ENCODE measurements around the gene B9D1. TPM values are rescaled to one million over a fixed set of nuclear protein-coding genes. Genes with fewer than 3 reads are reported as not detected.

The B9D1 gene
- total RNA-seq, 3 donors from 2014 or later: 14.4 to 29.2 (median 28.4) TPM

DNA sequence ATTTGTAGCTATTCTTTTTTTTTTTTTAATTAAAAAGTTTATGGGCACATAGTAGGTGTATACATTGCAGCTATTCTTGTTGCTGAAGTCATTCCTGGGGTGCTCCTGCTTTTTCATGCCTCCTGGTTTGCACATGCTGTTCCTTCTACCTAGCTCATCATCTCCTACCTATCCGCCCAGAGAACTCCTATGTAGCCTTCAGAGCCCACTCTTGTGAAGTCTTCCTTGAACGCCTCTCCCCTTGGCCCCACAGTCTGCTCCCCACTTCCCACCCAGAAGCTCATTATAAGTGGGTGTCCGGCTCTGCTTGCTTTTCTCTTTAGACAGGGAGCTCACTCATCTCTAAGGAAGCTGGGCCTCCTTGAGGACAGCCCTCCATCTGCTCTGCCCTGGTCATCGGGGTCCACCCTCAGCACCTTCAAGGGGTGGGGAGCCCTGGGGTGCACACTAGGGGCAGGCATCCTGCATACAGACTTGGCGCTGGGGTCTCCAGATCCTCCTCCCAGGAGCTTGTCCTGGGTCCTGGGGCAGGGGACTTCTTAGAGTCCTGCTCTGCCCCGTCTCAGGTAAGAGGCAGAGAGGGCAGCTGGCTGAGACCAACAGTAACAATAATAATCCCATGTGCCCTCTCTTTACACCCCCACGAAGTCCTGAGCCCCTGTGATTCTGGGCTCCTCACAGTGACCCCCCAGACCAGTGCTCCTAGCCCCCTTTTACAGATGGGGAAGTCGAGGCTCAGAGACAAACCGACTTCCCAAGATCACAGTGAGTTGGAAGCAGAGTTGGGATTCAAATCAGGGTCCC lies 3.5 kb upstream of the B9D1 start:
- H3K9me3 ChIP-seq: no peaks in the 10 kb centered on the region
- no peaks in the 10 kb centered on the region for H3K36me3 ChIP-seq
- no peak for DNase-seq (ENCODE audit: low spot score in 2 of 2)
- no peak for TF ChIP-seq POLR2AphosphoS5 (IDR thresholded peaks at IDR 0.05)
- no peak for TF ChIP-seq POLR2A (IDR thresholded peaks at IDR 0.05)
- TF ChIP-seq, protein P1, sequence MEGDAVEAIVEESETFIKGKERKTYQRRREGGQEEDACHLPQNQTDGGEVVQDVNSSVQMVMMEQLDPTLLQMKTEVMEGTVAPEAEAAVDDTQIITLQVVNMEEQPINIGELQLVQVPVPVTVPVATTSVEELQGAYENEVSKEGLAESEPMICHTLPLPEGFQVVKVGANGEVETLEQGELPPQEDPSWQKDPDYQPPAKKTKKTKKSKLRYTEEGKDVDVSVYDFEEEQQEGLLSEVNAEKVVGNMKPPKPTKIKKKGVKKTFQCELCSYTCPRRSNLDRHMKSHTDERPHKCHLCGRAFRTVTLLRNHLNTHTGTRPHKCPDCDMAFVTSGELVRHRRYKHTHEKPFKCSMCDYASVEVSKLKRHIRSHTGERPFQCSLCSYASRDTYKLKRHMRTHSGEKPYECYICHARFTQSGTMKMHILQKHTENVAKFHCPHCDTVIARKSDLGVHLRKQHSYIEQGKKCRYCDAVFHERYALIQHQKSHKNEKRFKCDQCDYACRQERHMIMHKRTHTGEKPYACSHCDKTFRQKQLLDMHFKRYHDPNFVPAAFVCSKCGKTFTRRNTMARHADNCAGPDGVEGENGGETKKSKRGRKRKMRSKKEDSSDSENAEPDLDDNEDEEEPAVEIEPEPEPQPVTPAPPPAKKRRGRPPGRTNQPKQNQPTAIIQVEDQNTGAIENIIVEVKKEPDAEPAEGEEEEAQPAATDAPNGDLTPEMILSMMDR (IDR thresholded peaks at IDR 0.05): no peak
- intact Hi-C loops (cut with DNase I; ENCODE audit: low total_unique reads): loop anchor here (10.0 kb wide), 1 partner anchor 289 kb away; no protein-coding TSS in a partner anchor
- H3K27me3 ChIP-seq: no peaks in the 10 kb centered on the region
- peaks cover 0 to 10% of the 10 kb centered on the region in 2 donors for H3K4me1 ChIP-seq
- H3K27ac ChIP-seq: no peak overlapping the region
- no peak overlapping the region for H3K4me3 ChIP-seq

DNA sequence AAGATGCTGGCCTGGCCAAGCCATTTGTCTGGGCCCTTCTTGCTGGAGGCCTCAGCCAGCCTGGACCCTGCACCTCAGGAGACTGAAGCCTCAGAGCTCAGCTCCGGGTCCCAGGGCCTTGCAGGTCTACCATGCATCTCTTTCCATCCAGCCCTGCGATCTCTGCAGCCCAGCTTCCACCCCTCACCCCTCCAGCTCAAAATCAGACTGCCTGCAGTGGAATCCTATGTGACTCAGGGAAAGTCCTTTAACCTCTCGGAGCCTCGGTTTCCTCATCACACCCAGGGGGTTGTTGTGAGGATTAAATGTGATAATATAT lies 2.9 kb upstream of the B9D1 start:
- peaks cover 0 to 10% of the 10 kb centered on the region in 2 donors for H3K4me1 ChIP-seq
- H3K4me3 ChIP-seq: no peak overlapping the region
- H3K27me3 ChIP-seq: no peaks in the 10 kb centered on the region
- H3K9me3 ChIP-seq: no peaks in the 10 kb centered on the region
- H3K36me3 ChIP-seq: no peaks in the 10 kb centered on the region
- TF ChIP-seq, protein P1 (IDR thresholded peaks at IDR 0.05): no peak
- TF ChIP-seq POLR2A (IDR thresholded peaks at IDR 0.05) (no peak), POLR2AphosphoS5 (IDR thresholded peaks at IDR 0.05) (no peak)
- intact Hi-C loops (cut with DNase I; ENCODE audit: low total_unique reads): loop anchor here (10.0 kb wide), 1 partner anchor 289 kb away; no protein-coding TSS in a partner anchor
- no peak overlapping the region for H3K27ac ChIP-seq
- DNase-seq (ENCODE audit: low spot score in 2 of 2): no peak

GRCh38 chr17:19364699-19365498 lies 2.4 kb upstream of the B9D1 start:
- peak overlapping the region in 1 of 2 donors; percentile 30 for H3K27ac ChIP-seq
- intact Hi-C loops (cut with DNase I; ENCODE audit: low total_unique reads): loop anchor here (5.0 to 10.0 kb wide), 2 partner anchors 82 to 290 kb away; no protein-coding TSS in a partner anchor
- H3K4me3 ChIP-seq: no peak overlapping the region

GRCh38 chr17:19363460-19364035 lies 1.0 kb upstream of the B9D1 start:
- intact Hi-C loops (cut with DNase I; ENCODE audit: low total_unique reads): loop anchor here (5.0 to 10.0 kb wide), 2 partner anchors 84 to 291 kb away; no protein-coding TSS in a partner anchor
- Histone ChIP-seq H3K9me3 (no peaks in the 10 kb centered on the region), H3K4me3 (no peak overlapping the region), H3K36me3 (no peaks in the 10 kb centered on the region), H3K27me3 (no peaks in the 10 kb centered on the region), H3K27ac (peak overlapping the region in 1 of 2 donors; percentile 92), H3K4me1 (peaks cover 0 to 10% of the 10 kb centered on the region in 2 donors)
- DNase-seq (ENCODE audit: low spot score in 2 of 2): no peak
- TF ChIP-seq, protein P1 (IDR thresholded peaks at IDR 0.05): no peak
- TF ChIP-seq POLR2AphosphoS5 (IDR thresholded peaks at IDR 0.05) (no peak), POLR2A (IDR thresholded peaks at IDR 0.05) (no peak)

More at GRCh38 chr17:19364699-19365498, 2.4 kb upstream of the B9D1 start:
- peak in 1 of 2 donors; percentile 67 for DNase-seq (ENCODE audit: low spot score in 2 of 2)
- Histone ChIP-seq H3K27me3 (no peaks in the 10 kb centered on the region), H3K9me3 (no peaks in the 10 kb centered on the region), H3K4me1 (peaks cover 0 to 10% of the 10 kb centered on the region in 2 donors), H3K36me3 (no peaks in the 10 kb centered on the region)
- TF ChIP-seq POLR2A (IDR thresholded peaks at IDR 0.05): no peak
- TF ChIP-seq, protein P1 (IDR thresholded peaks at IDR 0.05): no peak
- TF ChIP-seq POLR2AphosphoS5 (IDR thresholded peaks at IDR 0.05): no peak
